Measurements from ENCODE around the gene TMEM134.

DNA sequence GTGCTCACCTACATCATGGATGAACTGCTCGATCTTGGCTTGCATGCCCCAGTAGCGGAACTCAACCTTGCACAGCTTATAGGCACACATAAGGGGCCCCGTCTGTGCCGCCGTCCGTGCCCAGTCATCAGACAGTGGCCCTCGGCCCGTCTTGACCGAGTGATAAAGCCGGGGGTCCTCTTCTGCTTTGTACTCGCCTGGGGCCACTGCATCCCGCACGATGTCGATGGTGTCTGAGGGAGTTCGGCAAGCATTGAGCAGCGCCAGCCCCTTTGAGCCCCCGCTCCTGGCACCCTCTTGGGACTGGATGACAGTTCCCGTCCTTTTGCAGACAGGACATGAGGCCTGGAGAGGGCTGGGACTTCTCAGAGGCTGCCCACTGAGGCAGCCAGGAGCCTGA lies 32.8 kb upstream of the TMEM134 start:
- TF ChIP-seq ZNF232 (CRISPR knock-in tag; IDR thresholded peaks at IDR 0.05) = no peak
- no peak for TF ChIP-seq FOXA1 (IDR thresholded peaks at IDR 0.05; ENCODE audit: borderline replicate concordance)
- no peak for TF ChIP-seq CEBPB (tag; IDR thresholded peaks at IDR 0.05)
- no peak for TF ChIP-seq SIN3A (IDR thresholded peaks at IDR 0.05; ENCODE audit: borderline replicate concordance in 2 of 2, control insufficient read depth in 1 of 2, low read depth in 2 of 2, low read length in 2 of 2)

Data from K562 (cell line).